Epithelial cell of esophagus (primary cell): Measurements from ENCODE around the gene KSR2.

Experiments
- DNase-seq: peaks from one replicate; pipeline ENCODE4 v3.0.0; 2010; ENCODE audit warnings: low read depth
- H3K4me3 ChIP-seq: 2 replicates; pipeline ENCODE4 v1.5.1; 2011; ENCODE audit warnings: mild to moderate bottlenecking, low read length, control low read depth
- CTCF ChIP-seq: IDR thresholded peaks from 2 replicates; pipeline ENCODE4 v1.5.1; 2011; ENCODE audit warnings: low read depth, mild to moderate bottlenecking, low read length, control low read depth, inconsistent platforms; ENCODE audit not compliant: insufficient read depth; ENCODE audit errors: missing control alignments

The KSR2 gene

GRCh38 chr12:117968826-117969659 is at the start of gene KSR2:
Gene KSR2 (minus strand): TSS chr12:117968990. CDS start chr12:117968255, 735 bp downstream.
- peak; percentile 56 for DNase-seq
- H3K4me3 ChIP-seq, result peak within 1 kb of the TSS; percentile 37
- TF ChIP-seq CTCF, result no peak

GRCh38 chr12:118017926-118018325 is 49.1 kb upstream of the KSR2 start:
- DNase-seq, result peak; percentile 16
- no peak for TF ChIP-seq CTCF
- no peak overlapping the region for H3K4me3 ChIP-seq

GRCh38 chr12:118016424-118017264 is 47.9 kb upstream of the KSR2 start, which contains the start of gene RFC5:
Gene RFC5 (plus strand): TSS chr12:118016703. CDS start chr12:118016828, 125 bp downstream.
- TF ChIP-seq CTCF, result no peak
- H3K4me3 ChIP-seq, result peak within 1 kb of the TSS; percentile 91
- DNase-seq, result peak; percentile 97

GRCh38 chr12:118015944-118016343 is 47.2 kb upstream of the KSR2 start:
- peak overlapping the region; percentile 91 for H3K4me3 ChIP-seq
- DNase-seq, result no peak
- TF ChIP-seq CTCF, result no peak

- H3K4me3 ChIP-seq, result no peak overlapping the region
- TF ChIP-seq CTCF, result no peak
- no peak for DNase-seq
These were observed 46.5 kb upstream of the KSR2 start for GRCh38 chr12:118015306-118015705.

GRCh38 chr12:118013283-118013682 is 44.5 kb upstream of the KSR2 start:
- H3K4me3 ChIP-seq, result no peak overlapping the region
- TF ChIP-seq CTCF, result no peak
- DNase-seq, result peak; percentile 7
